WERI-Rb-1 (cell line): ENCODE measurements around the gene NUP37.

Source experiments
- DNase-seq: peaks from one replicate; pipeline ENCODE4 v3.0.0-alpha.2; 2020
- H3K27ac ChIP-seq: fragments of 250-450 bp; sonication (Bioruptor Pico); 2 replicates; pipeline ENCODE4 v1.5.1; 2020; ENCODE audit warnings: mild to moderate bottlenecking, moderate library complexity
- H3K27me3 ChIP-seq: fragments of 250-450 bp; sonication (Bioruptor Pico); 2 replicates; pipeline ENCODE4 v1.5.1; 2021; ENCODE audit warnings: mild to moderate bottlenecking, low read depth, moderate library complexity; ENCODE audit not compliant: insufficient read depth, severe bottlenecking
- H3K36me3 ChIP-seq: fragments of 250-450 bp; sonication (Bioruptor Pico); 2 replicates; pipeline ENCODE4 v1.5.1; 2020; ENCODE audit warnings: mild to moderate bottlenecking, moderate library complexity
- H3K4me3 ChIP-seq: 2 replicates; pipeline ENCODE4 v1.5.1; 2011; ENCODE audit warnings: low read depth, mild to moderate bottlenecking, control low read depth, low read length
- H3K9me3 ChIP-seq: fragments of 250-450 bp; sonication (Bioruptor Pico); 2 replicates; pipeline ENCODE4 v1.5.1; 2021; ENCODE audit warnings: mild to moderate bottlenecking, moderate library complexity; ENCODE audit not compliant: severe bottlenecking
- TF ChIP-seq, protein P1 (sequence below): IDR thresholded peaks from 2 replicates; pipeline ENCODE4 v1.5.1; 2011; ENCODE audit warnings: low read depth, mild to moderate bottlenecking, control low read depth, inconsistent platforms, low read length

The NUP37 gene

DNA sequence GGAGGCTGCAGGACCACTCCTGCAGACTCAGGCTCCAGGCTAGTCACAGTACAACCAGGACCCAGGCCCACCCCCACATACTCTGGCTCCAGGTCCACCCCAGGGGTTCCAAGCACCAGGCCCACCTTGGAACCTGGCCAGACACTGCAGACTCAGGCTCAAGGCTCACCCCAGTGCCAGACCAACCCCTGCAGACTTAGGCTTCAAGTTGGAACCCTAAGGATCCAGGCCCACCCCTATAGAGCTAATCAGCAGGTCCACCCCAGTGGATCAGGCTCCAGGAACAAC is 66.9 kb downstream of the NUP37 start:
- DNase-seq: no peak
- TF ChIP-seq, protein P1, sequence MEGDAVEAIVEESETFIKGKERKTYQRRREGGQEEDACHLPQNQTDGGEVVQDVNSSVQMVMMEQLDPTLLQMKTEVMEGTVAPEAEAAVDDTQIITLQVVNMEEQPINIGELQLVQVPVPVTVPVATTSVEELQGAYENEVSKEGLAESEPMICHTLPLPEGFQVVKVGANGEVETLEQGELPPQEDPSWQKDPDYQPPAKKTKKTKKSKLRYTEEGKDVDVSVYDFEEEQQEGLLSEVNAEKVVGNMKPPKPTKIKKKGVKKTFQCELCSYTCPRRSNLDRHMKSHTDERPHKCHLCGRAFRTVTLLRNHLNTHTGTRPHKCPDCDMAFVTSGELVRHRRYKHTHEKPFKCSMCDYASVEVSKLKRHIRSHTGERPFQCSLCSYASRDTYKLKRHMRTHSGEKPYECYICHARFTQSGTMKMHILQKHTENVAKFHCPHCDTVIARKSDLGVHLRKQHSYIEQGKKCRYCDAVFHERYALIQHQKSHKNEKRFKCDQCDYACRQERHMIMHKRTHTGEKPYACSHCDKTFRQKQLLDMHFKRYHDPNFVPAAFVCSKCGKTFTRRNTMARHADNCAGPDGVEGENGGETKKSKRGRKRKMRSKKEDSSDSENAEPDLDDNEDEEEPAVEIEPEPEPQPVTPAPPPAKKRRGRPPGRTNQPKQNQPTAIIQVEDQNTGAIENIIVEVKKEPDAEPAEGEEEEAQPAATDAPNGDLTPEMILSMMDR: no peak
- H3K27me3 ChIP-seq: no peaks in the 10 kb centered on the region
- H3K27ac ChIP-seq: no peak overlapping the region
- no peaks in the 10 kb centered on the region; the same call in 1 of the 2 replicates for H3K36me3 ChIP-seq
- H3K4me3 ChIP-seq: no peak overlapping the region
- no peaks in the 10 kb centered on the region for H3K9me3 ChIP-seq

DNA sequence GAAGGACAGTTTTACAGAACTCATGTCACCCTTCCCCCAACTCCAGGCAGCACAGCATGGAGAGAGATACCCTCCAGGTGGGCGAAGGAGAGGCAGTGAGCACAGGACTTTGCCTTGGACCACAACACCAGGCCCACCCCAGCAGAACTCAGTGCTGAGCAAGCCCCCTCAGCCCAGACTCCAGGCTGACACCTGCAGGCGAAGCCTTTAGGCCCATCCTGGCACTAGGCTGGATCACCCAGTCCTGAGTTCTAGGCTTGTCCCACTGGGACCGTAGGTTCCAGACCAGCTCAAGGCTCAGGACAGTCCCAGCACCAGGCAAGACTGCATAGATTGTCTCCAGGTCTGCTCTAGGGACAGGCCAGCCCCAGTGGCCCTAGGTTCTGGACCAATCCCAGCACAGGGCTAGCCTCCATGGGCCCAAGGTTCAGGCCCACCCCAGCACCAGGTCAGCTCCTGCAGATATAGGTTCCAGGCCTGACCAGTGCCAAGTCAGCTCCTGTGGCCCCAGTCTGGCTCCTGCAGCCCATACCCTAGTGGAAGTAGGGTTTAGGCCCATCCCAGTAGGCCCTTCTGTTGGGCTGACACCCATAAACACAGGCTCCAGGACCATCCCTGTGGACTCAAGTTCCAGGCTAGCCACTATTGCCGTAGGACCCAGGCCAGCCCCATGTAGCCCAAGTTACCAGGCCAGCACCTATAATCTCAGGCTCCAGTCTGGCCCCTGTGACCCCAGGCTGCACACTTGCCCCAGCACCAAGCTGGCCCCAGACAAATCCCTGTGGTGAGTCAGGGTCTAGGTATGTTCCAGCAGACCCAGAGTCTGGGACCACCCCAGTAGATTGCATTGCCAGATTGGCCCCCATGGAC is 67.5 kb downstream of the NUP37 start:
- H3K9me3 ChIP-seq: no peaks in the 10 kb centered on the region
- no peaks in the 10 kb centered on the region for H3K27me3 ChIP-seq
- DNase-seq: no peak
- H3K4me3 ChIP-seq: no peak overlapping the region
- H3K27ac ChIP-seq: no peak overlapping the region
- TF ChIP-seq, protein P1: no peak
- no peaks in the 10 kb centered on the region; the same call in 1 of the 2 replicates for H3K36me3 ChIP-seq

DNA sequence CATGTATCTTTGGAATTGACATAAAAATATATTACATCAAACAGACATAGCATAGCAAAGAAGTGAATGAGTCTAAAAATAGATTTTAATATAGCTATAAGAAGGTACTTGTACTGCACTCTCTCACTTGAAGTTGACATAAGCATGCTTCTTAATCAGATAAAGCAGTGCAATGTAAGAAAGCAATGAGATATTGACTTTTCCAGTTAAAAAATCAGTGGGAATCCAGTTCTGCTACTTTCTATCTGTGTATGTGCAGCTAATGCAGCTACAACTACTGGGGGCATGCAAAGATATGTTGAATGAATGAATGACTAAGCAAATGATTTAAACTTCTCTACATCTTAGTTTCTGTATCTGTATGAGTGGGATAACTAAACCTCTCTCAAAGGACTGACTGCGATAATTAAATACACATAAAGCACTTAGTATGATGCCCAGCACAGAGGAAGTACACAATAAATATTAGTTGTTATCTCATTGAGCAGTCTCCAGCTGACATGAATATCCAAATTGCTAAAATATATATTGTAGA is 68.4 kb downstream of the NUP37 start:
- Histone ChIP-seq H3K27me3 (no peaks in the 10 kb centered on the region), H3K27ac (no peak overlapping the region), H3K9me3 (no peaks in the 10 kb centered on the region), H3K4me3 (no peak overlapping the region), H3K36me3 (no peaks in the 10 kb centered on the region; the same call in 1 of the 2 replicates)
- TF ChIP-seq, protein P1: no peak
- DNase-seq: no peak

DNA sequence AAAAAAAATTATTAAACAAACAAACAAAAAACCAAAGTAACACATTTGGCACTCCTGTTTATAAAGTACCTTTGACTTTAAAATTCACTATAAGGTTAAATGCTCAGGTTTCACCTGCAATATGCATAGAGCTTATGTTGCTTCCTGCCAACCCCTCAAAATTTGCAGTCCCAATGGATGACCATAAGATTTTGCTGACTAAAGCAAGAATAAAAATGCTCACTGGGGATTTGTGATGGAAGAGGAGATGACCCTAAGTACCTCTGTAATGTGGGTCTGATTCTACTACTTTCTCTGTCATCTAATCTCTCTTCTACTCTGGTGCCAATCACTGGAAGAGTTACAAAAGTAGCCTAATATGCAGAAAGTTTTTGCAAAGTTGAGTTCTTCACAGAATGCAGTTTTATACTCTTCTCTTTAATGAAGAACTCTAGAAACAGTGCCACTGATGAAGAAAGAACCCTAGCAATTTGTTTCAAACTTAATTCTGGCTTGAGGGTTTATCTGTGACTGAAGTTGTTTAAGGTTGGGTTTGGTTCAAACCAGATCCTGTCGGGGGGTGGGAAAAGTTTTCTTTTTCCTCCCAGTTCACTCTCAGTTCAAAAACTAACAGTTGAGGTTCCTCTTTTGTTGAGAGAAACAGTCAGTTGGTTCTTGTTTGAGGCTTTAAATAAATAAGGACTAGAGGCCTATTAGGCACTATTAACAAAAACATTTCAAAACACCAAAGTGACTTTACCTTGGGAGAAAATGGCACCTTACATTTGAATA is 69.1 kb downstream of the NUP37 start:
- Histone ChIP-seq H3K27ac (no peak overlapping the region), H3K9me3 (no peaks in the 10 kb centered on the region), H3K36me3 (no peaks in the 10 kb centered on the region; the same call in 1 of the 2 replicates), H3K27me3 (no peaks in the 10 kb centered on the region), H3K4me3 (no peak overlapping the region)
- TF ChIP-seq, protein P1: no peak
- DNase-seq: no peak

DNA sequence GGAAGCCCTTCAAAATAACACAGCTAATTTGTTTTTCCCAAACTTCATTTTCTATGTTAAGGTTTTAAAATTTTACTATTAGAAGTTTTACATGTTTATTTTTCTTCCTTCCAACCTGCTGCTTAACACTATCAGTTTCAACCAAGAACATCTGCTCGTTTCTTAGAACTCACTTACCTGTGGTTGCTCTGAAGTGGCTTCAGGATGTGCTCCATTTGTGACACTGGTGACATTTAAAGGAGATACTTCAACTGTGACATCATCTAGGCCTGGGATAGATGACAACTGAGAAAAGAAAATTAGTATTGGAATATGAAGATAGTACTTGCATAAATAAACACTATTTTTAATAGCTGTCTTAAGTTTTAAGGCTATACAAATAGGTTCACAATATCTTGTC is 76.0 kb downstream of the NUP37 start:
- TF ChIP-seq, protein P1: no peak
- Histone ChIP-seq H3K36me3 (peaks cover 3% of the 10 kb centered on the region; the same call in 1 of the 2 replicates), H3K4me3 (no peak overlapping the region), H3K27ac (no peak overlapping the region), H3K9me3 (no peaks in the 10 kb centered on the region), H3K27me3 (no peaks in the 10 kb centered on the region)
- no peak for DNase-seq
